HuH-7.5 (cell line): ENCODE results near the gene SDR9C7.

Experiments used
- DNase-seq: peaks from one replicate; pipeline ENCODE4 v3.0.0; 2011; ENCODE audit warnings: low spot score

The SDR9C7 gene

DNA sequence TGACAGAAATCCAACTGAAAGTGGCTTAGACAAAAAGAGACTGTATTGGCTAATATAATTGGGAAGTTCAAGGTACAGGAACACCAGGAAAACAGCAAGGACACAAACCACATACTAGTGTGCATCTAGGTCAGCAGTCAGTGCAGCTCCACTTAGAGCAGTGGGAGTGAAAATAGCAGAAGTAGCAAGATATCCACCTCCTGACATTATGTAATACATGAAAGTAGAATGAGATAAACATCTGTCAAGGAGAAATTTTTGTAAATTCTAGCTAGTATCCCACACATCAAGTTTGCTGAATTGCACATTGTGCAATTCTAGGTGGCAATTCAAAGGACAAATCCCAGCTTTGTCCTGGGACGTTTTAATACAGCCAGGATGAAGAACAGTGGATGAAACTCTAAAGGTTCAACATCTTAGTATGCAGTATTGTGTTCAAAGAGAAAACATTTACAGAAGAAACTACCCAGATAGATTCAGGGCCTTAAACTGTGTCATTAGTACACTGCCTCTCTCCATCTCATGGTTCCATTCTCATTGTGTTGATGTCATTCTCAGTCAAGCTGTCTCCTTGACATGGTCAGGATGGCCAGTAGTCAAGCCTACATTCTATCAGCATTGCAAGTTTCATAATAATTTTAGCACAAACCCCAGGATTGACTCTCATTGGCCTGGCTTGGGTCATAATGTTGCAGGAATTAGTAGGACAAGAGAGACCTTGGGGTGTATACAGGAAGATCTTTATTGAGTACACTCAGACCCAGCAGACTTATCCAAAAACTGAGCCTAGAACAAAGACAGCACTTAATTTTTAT, 56.8 kb downstream of the SDR9C7 start:
- no peak for DNase-seq

DNA sequence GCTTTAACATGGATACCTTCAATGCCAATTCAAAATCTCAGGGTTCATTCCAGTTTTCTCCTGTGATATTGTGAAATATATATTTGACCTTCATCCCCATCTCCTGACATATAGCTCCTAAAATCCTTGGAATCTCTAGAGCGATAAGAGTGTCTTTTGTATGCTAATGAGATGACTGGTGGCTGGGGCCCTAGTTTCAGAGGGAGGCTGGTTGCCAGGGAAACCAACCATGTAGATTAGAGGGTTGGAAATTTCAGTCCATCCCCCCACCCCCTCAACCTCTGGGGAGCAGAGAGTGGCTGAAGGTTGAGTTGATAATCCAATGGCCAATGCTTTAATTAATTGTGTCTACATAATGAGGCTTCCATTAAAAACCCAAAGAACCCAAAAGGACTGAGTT, 59.4 kb downstream of the SDR9C7 start:
- no peak for DNase-seq

DNA sequence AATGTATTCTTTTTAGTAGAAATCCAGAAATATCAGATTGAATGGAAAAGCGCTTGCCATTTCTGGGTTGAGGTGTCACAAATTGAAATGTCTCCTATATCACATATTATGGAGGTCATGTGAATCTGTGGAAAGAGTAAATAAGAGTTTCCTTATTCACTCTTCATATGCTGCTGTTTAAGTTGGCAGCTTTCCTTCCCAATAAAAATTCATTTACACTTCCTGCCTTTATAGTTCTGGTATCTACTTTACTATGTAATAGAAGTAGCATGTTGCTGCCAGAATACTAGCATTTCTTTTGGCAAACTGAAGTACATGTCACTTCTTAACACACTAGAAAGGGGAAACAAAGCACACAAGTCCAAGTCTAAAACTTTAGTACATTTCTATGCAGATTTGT, 60.8 kb downstream of the SDR9C7 start:
- no peak for DNase-seq
